HG03575 (cell line): ENCODE measurements around the gene ABCA9.
"Not testable (repeated sequence)": the region's sequence is repeated elsewhere in the genome, so short reads cannot be mapped to it uniquely, and the experiment has no call there.

Source experiments
- ATAC-seq: cut with Tn5 transposase; IDR thresholded peaks from one replicate; pipeline ENCODE4 v1.9.1; 2021; ENCODE audit not compliant: unreplicated experiment, insufficient number of reproducible peaks, low FRiP score; ENCODE audit errors: extremely low read depth

Gene ABCA9

GRCh38 chr17:68973098-68973846 lies 87.5 kb downstream of the ABCA9 start:
- no peak for ATAC-seq

DNA sequence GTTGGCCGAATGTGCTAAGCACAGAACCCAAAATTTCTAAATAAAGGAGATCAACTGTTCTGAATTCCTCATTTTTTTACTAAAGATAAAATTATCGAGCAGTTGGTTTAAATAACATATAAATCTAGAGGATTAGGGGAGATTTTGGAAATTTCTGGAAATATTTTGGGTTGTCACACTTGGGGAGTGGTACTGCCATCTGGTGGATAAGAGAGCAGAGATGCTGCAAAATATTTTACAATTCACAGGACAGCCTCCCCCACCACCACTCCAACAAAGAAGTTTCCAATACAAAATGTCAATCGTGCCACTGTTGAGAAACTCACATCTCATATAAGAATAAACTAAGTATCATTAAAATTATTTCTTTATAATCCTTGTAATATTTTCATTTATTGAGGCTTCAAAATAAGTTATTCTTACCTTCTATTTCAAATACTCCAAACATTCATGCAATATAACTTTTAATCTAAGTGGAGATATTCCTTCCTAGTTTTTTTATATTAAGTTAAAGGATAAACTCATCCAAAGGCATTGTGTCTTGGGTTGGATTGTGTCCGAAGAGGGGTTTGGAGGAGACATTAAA lies 88.5 kb downstream of the ABCA9 start:
- ATAC-seq = no peak

- no peak for ATAC-seq
Measured at GRCh38 chr17:68969101-68969500, 91.6 kb downstream of the ABCA9 start.

- ATAC-seq = no peak
Measured at GRCh38 chr17:68963958-68964357, 96.8 kb downstream of the ABCA9 start.

- ATAC-seq = no peak
Measured at GRCh38 chr17:68961214-68961882, 99.4 kb downstream of the ABCA9 start.

DNA sequence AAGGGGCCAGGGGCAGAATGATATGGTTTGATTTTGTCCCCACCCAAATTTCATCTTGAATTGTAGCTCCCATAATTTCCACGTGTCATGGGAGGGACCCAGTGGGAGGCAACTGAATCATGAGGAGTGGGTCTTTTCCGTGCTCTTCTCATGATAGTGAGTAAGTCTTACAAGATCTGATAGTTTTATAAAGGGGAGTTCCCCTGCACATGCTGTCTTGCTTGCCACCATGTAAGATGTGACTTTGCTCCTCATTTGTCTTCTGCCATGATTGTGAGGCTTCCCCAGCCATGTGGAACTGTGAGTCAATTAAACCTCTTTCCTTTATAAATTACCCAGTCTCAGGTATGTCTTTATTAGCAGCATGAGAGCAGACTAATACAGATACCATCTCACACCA lies 101.6 kb downstream of the ABCA9 start:
- ATAC-seq = not testable (repeated sequence)

DNA sequence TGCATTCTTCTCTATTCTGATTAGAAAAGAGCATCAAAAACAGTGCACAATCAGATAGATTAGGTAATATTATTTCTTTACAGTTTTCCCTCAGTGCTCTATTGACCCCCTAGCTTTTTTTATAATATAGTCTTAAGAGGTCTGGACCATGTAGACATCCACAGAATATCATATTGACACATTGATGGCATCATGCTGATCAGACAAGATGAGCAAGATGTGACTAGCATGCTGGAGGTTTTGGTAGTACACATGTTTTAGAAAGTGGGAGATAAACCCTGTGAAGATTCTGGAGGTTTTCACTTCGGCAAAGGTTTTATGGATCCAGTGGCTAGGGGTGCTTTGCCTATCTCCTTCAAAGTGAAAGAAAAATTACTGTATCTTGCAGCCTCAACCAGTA lies 102.8 kb downstream of the ABCA9 start:
- no peak for ATAC-seq

- ATAC-seq = no peak
Measured at GRCh38 chr17:68955181-68955841, 105.4 kb downstream of the ABCA9 start, which contains the start of gene ABCA8. Gene ABCA8, minus strand, starts transcription at chr17:68955392. Its CDS starts 13,358 bp downstream, at chr17:68942034.

GRCh38 chr17:68954146-68954896 lies 106.4 kb downstream of the ABCA9 start:
- ATAC-seq = no peak

GRCh38 chr17:68953340-68953997 lies 107.3 kb downstream of the ABCA9 start:
- ATAC-seq = no peak

DNA sequence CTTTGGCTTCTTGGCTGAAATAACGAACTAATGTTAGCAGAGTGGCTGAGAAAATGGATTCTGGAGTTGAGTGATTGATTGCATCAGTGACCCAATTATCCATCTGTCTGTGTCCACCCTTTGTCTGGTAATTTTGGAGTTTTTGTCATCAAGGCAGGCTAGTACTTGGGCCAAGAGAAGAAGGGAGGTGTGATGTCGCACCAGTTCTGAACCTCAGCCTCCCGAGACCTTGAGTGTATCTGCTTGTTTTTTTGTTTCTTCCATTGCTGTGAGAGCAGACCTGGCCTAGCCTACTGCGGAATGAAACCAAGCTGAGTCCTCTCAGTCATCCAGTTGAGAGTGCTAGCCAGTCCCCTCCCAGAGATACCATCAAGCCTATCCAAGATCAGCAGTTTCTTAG lies 110.0 kb downstream of the ABCA9 start:
- no peak for ATAC-seq

DNA sequence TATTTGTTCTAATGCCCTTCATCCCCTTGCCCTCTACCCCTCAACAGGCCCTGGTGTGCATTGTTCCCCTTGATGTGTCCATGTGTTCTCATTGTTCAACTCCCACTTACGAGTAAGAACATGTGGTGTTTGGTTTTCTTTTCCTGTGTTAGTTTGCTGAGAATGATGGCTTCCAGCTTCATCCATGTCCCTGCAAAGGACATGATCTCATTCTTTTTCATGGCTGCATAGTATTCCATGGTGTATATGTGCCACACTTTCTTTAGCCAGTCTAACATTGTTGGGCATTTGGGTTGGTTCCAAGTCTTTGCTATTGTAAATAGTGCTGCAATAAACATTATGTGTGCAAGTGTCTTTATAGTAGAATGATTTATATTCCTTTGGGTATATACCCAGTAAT lies 112.9 kb downstream of the ABCA9 start:
- ATAC-seq = not testable (repeated sequence)

DNA sequence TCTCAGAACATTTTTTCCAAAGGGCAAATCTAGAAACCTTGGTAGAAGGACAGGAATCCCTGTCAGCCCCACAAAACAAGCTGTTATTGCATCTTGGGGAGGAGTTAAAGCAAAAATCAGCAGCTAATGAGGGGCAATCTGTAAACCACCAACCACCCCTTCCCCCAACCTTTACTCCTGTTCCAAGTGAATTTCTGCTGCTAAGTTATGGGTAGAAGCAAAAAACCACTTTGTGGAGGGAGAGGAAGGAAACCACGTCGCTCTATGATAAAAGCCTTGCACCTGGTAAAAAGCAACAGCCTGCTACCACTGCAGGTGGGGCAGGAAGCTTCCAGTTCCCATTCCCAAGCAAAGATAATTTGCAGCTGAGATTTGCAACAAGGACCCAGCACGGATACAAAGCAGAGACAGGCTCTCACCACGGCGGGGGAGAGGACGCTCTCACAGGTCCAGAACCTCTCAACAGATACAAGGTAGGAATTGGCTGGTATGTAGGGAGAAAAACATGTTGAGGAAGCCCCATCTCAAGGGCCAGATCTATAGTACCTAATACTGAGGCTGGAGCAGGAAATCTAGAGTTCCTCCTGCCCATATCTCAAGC lies 116.2 kb downstream of the ABCA9 start:
- no peak for ATAC-seq

DNA sequence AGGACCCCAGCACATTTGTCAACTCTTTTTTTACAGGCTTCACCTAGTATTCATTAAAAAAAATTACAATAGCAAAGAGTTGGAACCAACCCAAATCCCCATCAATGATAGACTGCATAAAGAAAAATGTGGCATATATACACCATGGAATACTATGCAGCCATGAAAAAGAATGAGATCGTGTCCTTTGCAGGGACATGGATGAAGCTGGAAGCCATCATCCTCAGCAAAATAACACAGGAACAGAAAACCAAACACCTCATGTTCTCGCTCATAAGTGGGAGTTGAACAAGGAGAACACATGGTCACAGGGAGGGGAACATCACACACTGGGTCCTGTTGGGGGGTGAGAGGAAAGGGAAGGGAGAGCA lies 116.9 kb downstream of the ABCA9 start:
- ATAC-seq = not testable (repeated sequence)

DNA sequence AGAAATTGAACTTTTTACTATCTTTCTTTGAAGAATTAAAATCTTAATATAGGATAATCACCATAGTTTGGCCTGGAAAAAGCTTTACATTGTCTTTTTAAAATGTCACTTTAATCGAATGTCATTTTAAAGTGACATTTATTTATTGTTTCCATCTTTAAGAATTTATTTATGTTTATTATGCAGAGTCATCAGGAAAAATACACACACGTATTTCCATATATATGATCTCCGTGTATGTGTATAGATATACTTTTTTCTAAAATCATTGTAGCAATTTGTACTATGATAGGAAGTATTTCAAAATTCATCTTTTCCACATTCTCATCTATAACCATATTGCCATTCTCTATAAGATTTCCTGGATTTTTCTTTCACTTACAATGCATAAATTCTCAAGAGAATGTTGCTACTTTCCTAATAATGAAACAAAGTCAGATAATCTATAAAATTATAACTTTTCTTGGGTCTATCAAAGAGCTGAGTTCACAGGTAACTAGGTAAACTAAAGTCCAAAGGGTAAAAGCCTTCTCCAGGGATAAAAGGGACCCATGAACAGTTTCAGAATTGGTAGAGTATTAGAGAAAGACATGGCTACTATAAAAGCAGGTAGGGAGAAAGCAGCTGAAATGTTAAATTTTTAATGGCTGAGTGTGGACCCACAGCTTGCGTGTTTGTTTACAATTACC lies 117.5 kb downstream of the ABCA9 start:
- ATAC-seq = no peak

DNA sequence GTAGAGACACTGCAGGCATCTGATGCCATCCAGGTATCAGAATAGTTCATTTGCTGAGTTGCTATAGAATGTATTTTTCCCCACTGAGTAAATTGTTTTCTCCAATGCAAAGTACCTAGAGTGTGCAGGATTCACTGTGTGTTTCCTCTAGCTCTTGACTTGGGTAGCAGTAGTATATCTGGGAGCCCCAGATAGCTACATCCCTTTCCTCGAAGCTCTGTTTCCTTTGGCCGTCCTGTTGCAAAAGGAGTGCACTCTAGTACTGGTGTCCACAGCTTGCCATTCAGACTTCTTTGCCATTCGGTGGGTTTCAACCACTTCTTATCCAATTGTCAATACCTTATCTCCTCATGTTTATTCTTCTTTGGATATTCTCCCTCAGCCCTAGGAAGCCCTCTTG lies 118.3 kb downstream of the ABCA9 start:
- ATAC-seq = no peak

GRCh38 chr17:68941761-68942160 lies 119.0 kb downstream of the ABCA9 start:
- ATAC-seq = no peak

- no peak for ATAC-seq
Measured at GRCh38 chr17:68939195-68939594, 121.5 kb downstream of the ABCA9 start.
